GM21423 (cell line): Measurements from ENCODE around the gene TRPV5.

ENCODE experiments used
- ATAC-seq: cut with Tn5 transposase; IDR thresholded peaks from one replicate; pipeline ENCODE4 v1.9.1; 2021; ENCODE audit warnings: mild to moderate bottlenecking, moderate library complexity; ENCODE audit not compliant: unreplicated experiment

TRPV5 gene

DNA sequence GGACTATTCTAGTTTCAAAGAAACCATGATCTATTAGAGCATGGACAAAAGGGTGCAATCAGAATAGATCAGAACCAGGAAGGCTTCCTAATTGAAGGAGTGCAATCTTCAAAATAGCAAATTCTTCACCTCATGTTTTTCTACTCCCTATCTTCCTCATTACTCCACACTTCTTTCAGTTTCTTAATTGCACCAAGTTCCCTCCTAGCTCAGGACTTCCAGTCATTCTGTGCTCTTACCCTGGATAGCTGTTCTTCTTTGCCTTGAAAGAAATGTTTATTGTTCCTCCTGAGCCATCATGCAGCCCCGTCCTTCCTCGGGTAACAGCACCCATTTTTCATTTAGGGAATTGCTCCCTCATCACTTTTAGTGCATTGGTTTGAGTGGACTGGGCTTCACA, 23.1 kb downstream of the TRPV5 start:
- no peak for ATAC-seq

DNA sequence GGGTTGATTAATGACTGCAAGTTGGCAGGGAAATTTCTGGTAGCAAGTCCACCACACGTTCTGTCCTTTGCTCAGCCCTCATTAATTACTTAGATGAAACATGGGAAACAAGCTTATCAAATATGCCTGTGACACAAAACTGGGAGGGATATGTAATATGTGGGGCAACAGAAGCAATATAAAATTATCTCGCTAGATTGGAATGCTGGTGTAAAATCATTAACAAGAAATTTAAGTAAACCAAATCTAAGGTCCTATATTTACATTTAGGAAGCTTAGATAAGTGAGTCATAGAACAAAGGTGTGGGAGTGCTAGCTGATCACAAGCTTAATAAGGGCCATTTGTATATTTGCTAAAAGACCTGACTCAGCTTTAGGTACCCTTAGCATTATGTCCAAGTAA, 23.5 kb downstream of the TRPV5 start:
- no peak for ATAC-seq

DNA sequence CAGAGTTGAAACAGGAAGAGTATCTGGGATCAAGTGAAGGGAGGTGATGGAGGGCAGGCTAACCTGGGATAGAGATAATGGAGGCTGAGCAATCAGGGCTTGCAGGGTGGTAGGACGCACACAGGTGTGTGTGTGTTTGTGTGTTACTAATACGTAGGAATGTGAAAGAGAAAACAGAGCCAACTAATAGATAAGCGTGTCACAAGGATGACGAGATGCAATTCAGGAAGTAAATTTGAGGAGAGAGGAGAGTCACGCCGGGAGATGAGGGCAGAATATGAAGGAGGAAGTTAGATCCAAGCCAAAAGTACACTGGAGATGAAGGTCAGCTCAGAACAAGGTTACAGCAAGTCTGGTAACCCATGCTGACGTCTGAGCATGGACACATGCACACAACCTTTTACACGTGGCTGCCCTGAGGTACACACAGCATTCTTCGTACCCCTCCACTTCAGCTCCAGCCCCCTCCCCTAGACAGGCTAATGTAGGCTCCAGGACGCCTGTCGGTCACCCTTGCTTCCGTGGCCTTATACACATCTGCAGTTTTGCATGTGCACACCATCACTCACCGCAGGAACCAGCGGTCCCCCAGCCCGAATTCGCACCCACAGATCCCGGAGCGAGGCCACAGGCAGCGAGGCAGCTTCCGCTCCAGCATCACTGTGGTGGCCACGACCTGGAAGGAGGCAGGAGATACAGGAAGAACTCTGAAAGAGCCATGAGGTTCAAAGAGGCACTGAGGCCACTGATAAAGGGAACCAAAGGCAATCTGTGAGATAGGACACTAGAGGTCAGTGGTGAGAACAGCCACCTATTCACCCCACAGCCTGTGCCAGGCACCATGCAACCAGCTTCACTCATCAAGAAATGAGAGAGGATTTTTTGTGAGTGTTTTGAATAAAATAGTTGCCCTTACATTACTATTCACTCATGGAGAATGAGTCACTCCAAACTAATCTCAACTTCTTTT, 24.3 kb downstream of the TRPV5 start:
- no peak for ATAC-seq

DNA sequence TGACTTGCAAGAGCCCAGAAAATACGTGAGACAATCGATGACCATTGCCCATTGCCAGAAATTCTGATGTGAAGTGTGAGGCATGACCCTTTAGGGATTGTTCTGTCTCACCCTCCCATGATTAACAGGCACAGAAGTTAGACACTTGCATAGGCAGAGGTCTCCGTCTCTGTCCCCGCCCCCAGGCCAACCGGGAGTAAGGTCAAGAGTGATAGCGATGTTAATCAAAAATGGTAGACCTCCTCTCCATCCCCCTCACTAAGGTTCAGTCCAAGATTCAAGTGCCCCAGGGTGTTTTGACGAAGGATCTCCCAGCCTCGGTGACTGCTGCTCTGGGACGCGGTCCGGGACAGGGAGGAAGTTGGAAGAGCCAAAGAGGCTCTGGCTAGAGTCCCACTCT, 25.3 kb downstream of the TRPV5 start:
- no peak for ATAC-seq

DNA sequence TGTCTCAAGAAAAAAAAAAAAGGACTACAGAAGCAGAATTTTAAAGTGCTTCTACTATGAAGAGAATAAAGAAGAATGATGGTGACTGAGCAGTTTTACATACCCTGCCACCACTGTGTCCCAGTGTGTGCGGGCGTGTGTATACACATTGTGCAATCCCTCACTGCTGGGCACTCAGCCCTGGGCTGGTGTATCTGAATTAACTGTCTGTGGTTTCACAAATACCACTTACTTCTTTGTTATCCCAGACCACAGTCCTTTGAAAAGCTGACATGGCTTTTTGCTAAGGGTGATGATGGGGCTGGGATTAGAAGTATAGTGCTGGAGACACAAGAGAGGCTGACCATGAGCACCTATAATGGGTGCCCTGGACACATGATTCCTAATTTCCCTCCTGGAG, 26.9 kb downstream of the TRPV5 start:
- ATAC-seq = no peak

DNA sequence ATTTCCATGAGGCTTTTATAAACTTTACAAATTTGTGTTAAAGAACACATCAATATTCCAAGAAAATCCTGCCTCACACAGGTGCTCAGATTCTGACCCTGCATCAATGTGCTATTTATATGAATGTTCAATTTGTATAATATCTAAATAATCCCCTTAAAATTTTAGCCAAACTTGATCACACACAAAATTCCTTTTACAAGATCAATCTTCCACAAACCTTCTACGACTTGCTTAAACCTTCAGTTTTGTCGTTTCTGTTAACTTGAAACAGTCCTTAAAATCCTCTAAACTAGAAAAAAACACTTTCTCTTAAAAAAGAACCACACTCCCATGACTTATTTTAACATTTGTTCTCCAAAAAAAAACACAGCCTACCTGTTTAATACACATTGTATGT, 27.8 kb downstream of the TRPV5 start:
- no peak for ATAC-seq

DNA sequence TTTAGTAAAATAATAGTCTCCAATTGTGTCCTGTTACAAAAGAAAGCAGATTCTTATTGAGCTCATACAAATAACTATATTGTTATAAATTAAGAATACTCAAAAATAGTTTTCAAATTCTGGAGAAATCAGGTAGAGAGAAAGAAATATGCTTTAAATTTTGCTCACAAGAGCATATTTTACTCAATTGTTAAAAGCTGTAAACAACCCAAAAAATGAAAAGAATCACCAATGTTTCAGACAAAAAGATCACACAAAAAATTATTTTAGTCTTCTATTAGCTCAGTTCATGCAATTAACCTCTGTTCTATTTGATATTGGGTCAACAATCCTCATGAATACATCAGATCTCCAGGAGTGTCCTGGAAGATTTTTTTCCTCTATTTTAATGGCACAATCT, 29.4 kb downstream of the TRPV5 start:
- ATAC-seq = no peak

DNA sequence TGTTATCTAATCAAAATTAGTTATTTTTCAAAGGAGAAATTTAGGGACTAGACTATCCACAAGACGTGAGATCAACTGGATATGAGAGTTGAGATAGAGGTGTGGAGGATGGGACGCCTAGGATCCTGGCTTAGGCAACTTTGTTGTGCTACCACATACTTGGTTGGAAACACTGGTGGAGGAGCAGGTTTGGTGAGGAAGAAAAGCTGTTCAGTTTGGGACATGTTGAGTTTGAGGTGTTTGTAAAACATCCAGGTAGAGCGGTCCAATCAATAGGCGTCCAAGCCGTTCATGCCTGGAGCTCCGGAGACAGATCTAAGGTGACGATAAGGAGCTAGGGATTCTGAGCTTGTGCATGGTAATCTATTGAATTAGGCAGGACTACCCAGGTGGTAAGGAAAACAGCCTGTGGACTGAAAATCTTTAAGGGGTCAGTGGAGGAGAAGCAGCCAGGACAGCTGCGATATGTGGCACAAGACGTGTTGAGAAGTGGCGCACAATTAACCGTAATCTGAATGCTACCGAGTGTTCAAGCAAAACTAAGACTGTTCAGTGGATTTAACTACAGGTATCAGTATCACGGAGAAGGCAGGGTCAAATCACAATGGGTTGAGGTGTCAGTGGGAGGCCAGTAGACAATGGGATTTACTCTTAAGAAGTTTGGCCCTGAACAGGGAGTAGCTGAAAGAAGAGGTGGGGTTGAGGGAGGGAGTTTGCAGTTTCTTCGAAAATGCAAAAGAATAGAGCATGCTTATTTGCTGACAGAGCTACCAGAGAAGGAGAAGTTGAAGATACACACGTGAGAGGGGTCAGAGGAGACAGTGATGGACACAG, 31.9 kb downstream of the TRPV5 start:
- ATAC-seq = no peak

DNA sequence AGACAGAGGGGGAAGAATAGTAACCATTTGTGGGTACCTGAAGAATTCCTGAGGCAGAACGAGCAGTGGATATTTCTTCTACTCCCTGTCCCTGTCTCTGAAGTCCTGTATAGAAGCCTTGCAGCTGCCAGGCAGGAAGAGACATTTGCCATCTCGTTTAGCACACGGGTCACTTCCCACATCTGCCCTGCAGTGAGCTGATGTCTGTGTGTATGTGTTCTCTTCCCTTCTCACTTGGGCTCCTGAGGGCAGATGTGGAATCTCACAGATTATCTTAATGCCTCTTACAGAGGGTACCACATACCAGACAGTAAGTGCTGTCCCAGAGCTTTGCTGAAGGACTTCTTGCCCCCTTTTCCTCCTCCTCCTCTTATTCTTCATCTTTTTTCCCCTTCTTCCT, 33.9 kb downstream of the TRPV5 start:
- ATAC-seq = no peak

DNA sequence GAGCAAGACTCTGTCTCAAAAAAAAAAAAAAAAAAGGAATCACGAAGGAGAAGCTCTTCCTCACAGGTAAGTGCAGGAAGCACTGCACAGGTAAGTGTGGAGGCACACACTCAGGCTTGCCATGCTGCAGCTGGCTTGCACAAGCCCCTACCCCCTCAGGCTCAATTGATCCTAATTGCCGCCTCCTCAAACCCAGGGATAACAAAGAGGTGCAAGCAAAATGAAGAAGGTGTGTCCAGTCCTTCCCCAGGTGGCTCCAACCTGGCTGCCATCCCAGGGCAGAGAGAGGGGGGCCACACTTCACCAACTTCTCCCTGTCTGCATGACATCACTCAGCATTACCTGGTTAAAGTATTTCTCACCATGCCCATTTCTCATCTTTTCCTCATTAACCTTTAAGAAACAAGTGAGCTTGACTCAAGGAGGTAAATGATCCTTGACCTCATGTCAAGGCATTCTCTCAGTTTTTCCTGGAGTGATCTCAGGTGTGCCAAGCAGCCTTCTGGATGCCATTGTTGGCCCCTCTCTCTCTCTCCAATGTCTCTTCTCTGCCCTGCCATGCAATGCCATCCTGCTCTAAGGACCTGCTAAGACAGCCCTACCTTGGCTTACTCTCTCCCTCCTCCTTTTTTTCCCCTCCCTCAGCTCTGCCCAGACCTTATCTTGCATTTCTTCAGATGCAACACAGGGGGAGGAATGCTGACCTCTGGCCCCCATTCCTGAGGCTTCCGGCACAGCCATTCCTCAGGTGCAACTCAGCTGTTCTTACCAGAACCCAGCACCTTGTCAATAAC, 35.0 kb downstream of the TRPV5 start:
- no peak for ATAC-seq

DNA sequence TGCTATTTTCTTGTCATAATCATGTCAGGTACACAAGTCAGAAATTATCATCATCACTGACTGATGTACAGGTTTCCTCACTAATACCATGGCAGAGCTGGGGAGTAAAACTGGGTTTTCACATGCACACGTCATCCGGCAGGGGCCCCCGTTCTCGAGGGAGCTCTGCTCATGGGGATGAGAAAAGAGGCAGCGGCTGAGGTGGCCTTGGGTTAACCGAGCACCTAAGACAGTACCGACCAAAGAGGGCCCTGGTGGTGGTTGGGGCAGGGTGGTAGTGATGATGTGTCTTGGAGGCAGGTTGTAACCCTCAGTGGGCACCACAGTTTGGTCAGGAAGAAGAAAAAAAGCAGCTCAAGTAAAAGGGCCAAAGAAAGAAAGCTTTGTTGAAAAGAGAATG, 35.9 kb downstream of the TRPV5 start:
- no peak for ATAC-seq

DNA sequence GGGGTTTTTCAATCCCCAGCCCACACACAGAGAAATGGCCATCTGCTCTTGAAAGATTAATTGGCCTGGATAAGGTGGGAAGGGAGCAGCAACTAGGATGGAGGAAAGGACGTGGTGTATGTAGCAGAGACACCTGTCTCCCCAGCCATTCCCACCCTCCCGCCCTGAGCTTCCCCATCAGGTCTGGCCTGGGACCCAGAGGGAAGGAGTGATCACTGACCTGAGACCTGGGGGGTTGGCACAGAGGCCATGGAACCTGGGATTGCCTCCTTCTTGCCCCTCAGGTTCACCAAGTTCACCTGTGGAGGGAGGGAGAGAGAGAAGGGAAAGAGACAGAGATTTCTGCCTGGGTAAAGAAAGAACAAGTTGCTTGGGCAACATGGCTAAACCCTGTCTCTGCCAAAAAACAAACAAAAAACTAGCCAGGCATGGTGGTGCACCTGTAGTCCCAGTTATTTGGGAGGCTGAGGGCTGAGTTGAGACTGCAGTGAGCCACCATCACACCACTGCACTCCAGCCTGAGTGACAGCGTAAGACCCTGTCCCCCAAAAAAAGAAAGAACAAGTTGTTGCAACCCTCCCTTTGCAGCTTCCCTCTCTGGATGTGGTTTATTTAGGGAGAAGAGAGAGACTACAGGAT, 36.7 kb downstream of the TRPV5 start:
- ATAC-seq = no peak

DNA sequence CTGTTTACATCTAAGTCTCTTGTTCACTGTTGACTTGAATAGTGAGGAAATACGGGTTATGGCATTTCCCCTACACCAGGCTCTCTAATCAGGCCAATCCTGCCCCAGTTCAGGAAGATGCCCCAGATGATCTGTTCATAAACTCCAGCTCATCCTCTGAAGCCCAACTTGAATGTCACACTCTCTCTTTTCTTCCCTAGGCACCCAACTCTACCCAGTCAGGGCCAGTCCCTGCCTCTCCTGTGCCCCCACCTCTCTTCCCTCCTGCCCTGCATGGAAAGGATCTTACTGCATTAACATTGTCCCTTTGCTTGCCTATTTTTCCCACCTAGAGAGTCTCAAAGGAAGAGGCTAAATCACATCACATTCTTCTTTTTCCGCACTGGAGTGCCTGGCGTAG, 37.4 kb downstream of the TRPV5 start:
- ATAC-seq = no peak

DNA sequence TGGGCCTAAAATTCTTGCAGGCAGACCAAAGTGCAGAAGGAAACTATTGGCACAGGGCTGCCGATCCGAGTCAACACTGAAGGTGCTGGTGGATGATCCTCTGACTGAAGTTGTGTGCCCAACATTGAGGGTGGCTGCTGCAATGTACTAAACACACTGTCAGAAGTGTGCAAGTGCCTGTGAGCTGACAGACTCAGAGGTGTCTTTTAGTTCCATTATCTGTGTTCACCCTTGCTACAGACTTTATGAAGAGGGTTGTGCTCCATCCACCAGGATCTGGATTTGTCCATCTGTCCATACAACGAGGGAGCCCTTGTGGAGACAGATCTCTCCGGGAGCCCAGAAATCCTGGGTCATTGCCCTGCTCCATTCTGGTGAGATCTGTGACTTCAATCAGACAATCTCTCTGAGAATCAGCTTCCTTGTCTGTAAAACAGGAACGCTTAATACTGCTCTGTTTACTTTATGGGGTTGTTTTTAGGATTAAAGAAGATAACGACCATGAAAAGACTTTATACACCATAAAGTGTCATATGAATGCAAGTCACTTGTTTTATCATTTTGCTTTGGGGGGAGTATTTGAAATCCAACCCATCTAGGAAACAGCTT, 38.5 kb downstream of the TRPV5 start:
- no peak for ATAC-seq

DNA sequence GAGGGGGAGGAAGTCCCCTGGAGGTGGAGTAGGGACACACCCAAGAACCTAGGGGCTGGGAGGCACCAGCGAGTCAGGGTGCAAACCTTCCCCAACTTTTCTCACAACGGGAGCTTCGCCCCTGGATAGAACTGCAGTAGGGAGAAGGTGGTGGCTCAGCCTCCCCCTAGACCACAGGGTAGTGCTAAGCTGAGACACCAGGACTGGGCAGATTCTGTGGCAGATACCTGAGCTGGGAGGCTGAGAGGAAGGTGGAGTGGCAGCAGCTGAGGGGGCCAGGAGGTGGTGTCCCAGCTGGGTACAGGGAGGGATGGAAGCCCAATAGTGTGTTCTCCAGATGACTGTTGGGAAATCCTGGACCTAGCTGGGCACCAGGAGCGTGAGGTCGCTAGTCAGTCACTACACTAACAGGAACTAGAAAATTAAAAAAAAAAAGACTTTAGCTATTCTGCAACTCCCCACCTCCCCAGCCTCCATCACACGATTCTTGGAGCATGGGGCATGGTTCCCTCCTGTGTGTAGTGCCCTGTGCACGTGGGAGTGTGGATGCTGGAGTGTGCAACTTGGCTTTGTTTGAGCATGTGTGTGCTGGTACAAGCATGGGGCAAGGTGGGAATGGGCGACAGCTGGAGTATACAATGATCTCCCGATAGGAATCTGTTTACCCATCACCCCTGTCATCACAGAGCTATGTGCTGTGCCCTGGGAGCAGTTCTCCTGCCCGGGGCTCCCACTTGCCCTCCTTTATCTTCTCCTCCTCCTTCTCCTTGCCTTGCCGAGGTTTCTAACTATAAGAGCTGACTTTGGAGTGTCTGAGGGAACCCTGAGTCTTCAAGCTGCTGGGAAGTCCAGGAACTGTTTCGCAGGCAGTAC, 39.2 kb downstream of the TRPV5 start:
- ATAC-seq = no peak

DNA sequence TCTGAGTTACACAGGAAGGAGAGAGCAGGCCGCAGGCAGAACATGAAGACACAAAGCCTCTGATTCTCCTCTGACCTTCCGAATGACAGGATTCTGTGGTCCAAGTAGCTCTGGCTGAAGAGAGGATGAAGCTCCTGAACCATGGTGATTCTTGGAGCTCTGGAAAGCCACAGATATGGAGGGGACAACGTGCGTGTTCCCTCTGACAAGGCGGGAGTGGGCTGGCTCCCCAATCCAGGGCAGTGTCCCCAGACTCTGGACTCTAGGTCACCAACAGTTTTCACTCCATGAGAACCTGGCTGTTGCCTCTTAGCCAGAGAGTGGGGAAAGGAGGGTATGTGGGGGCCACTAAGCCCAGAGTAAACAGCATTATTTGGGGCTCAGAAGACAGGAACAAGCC, 40.6 kb downstream of the TRPV5 start:
- ATAC-seq = no peak

DNA sequence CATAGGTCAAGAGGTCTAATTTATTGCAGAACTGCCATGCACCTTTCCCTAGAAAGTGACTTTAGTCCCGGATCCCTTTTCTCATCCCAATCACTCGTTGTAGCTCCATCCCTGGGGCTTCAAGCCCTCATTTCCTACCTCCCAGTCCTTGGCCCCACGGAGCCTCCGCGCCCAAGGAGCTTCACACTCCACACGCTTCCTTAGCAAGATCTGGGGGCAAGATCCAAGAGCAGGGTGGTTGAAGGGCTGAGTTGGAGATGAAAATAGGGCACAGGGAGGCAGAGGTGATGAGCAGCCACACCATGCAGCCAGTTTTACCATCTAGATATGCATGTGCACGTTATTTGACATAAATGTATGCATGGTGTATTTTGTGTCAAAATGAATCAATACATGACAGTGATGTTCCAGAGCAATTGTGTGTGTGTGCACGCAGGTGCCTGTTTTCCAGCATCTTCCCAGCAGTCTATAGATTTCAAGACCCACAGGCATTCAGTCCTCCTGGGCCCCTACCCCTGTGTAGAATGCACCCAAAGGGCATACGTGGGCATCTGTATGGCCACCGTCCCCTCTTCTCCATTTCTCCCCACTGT, 42.0 kb downstream of the TRPV5 start:
- no peak for ATAC-seq

DNA sequence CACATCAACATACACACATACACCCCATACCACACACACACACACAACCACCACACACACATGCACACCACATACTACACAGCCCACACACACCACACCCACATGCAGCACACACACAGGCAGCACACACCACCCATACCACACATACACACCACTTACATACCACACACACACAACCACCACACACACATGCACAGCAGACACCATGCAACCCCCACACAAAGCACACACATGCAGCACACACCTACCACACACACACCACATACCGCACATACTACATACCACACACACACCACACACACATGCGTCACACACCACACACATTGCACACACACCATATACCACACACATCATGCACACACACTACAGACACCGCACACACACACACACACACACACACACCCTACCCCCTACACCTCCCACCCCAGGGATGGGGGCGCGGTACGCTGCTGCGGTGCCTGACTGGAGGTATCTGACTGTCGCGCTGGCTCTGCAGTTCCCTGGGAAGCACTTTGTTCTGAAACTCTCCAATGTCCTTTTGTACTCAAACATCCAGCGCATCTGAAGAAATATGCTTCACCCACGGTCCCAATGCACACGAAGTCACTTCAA, 42.6 kb downstream of the TRPV5 start:
- ATAC-seq = no peak

DNA sequence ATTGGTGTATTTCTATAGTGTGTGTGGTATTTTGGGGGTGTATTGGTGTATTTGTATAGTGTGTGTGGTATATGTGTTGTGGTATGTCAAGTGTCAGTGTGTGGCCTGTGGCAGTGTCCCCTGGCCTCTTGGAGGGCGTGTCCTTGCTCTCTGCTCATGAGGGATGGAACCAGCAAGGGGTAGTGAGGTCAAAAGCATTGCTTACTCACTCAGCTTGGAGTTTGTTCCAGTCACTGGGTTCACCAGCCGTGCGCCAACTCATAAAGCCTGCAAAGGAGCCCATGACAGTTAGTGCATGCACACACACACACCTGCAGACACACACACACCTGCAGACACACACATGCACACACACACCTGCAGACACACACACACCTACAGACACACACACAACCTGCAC, 43.7 kb downstream of the TRPV5 start:
- ATAC-seq = no peak
